HG02943 (cell line): ENCODE measurements around the gene SPINK7.
A peak's percentile ranks its signal among the peaks of the same experiment; 100 is the strongest.
"Not testable (repeated sequence)": the region's sequence is repeated elsewhere in the genome, so short reads cannot be mapped to it uniquely, and the experiment has no call there.

Experiments
- ATAC-seq: cut with Tn5 transposase; IDR thresholded peaks from one replicate; pipeline ENCODE4 v1.9.1; 2021; ENCODE audit warnings: mild to moderate bottlenecking, low read depth, moderate library complexity; ENCODE audit not compliant: unreplicated experiment

SPINK7 gene

DNA sequence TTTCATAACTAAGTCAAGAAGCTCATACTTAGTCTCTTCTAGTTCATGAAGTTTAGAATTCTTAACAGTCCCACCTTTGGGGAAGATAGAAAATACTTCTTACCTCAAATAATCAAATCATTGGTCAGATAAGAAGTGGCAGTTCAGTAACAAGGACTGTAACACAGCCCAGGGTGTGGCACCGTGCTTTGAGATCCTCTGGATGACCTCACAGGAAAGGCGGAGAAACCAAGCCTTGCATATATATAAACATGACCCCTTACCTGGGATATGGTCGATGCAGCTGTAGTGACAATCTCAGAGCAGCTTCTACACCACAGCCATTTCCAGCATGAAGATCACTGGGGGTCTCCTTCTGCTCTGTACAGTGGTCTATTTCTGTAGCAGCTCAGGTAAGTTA is at the start of gene SPINK7:
SPINK7 (plus strand) TSS at position 271 of the 400 bp plus-strand sequence; CDS start at position 332, 61 bp downstream.
- ATAC-seq: no peak

DNA sequence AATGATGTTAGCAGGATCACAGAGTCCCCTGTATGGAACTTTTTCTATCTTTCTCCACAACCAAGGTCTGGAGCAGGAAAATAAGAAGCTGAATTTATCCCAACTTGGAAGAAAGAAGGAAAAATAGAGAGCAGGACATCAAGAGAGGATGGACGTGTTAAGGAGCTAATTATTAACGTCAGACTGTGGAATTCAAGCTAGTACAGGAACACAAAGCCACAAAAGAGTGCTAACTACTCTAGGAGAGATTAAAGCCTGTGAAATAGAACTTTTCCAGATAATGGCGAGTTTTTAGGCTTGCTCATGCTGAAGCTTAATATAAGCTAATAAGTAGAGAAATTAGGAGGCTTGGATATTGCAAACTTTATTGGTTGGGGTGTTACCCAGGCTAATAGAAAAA is 44.3 kb upstream of the SPINK7 start:
- ATAC-seq: no peak

- ATAC-seq: no peak
Observed at GRCh38 chr5:148268566-148268965, 43.7 kb upstream of the SPINK7 start, which contains the start of gene SPINK13. Gene SPINK13 (plus strand): TSS chr5:148268794. CDS start chr5:148270073, 1,279 bp downstream.

DNA sequence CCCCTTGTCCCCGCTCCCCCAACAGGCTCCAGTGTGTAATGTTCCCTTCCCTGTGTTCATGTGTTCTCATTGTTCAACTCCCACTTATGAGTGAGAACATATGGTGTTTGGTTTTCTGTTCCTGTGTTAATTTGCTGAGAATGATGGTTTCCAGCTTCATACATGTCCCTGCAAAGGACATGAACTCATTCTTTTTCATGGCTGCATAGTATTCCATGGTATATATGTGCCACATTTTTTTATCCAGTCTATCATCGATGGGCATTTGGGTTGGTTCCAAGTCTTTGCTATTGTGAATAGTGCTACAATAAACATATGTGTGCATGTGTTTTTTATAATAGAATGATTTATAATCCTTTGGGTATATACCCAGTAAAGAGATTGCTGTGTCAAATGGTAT is 37.1 kb upstream of the SPINK7 start:
- not testable (repeated sequence) for ATAC-seq

GRCh38 chr5:148280893-148281292 is 31.3 kb upstream of the SPINK7 start:
- not testable (repeated sequence) for ATAC-seq

- ATAC-seq: not testable (repeated sequence)
Observed at GRCh38 chr5:148281336-148281735, 30.9 kb upstream of the SPINK7 start.

GRCh38 chr5:148290271-148291195 is 21.7 kb upstream of the SPINK7 start:
- no peak for ATAC-seq

DNA sequence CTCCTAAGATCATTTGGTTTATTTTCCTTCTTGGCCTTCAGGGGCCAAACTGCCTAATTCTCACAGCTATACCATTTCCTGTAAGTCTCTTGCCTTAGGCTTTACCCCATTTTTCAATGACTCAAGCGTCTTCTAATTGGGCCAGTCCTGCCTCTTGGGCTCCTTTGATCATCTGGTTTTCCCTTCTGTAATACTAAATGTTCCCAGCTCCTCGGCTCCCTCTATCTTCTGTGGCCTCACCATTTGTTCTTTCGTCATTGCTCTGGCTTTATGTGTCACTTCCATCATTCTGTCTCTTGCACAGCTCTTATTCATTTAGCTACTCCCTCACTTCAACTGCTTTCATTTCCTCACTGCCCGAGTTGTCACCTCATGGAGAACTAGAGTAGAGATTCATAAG is 14.5 kb upstream of the SPINK7 start:
- ATAC-seq: no peak

GRCh38 chr5:148306446-148306845 is 5.8 kb upstream of the SPINK7 start:
- ATAC-seq: no peak

GRCh38 chr5:148309019-148309418 is 3.2 kb upstream of the SPINK7 start:
- no peak for ATAC-seq

GRCh38 chr5:148309746-148310145 is 2.5 kb upstream of the SPINK7 start:
- no peak for ATAC-seq

DNA sequence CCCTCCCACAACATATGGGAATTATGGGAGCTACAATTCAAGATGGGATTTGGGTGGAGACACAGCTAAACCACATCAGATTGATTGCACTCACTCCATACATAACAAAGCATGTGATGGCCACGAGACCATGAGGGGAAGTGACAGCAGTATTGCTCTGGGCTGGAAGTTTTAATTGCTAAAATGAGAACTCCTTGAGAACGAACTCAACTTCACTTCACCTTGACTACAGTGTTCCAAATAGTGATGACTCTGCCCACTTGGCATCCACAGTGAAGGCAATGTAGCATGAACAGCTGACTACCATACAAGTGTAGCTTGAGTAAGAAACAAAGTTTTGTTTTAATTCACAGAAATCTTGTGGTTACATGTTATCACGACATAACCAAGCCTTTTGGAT is 739 bp upstream of the SPINK7 start:
- ATAC-seq: no peak

GRCh38 chr5:148314187-148314586 is 2.0 kb downstream of the SPINK7 start:
- no peak for ATAC-seq

- ATAC-seq: no peak
Observed at GRCh38 chr5:148314731-148315130, 2.5 kb downstream of the SPINK7 start.

DNA sequence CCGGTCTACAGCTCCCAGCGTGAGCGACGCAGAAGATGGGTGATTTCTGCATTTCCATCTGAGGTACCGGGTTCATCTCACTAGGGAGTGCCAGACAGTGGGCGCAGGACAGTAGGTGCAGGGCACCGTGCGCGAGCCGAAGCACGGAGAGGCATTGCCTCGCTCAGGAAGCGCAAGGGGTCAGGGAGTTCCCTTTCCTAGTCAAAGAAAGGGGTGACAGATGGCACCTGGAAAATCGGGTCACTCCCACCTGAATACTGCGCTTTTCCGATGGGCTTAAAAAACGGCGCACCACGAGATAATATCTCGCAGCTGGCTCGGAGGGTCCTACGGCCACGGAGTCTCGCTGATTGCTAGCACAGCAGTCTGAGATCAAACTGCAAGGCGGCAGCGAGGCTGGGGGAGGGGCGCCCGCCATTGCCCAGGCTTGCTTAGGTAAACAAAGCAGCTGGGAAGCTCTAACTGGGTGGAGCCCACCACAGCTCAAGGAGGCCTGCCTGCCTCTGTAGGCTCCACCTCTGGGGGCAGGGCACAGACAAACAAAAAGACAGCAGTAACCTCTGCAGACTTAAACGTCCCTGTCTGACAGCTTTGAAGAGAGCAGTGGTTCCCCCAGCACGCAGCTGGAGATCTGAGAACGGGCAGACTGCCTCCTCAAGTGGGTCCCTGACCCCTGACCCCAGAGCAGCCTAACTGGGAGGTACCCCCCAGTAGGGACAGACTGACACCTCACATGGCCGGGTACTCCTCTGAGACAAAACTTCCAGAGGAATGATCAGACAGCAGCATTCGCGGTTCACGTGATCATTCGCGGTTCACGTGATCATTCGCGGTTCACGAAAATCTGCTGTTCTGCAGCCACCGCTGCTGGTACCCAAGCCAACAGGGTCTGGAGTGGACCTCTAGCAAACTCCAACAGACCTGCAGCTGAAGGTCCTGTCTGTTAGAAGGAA is 8.1 kb downstream of the SPINK7 start:
- not testable (repeated sequence) for ATAC-seq

DNA sequence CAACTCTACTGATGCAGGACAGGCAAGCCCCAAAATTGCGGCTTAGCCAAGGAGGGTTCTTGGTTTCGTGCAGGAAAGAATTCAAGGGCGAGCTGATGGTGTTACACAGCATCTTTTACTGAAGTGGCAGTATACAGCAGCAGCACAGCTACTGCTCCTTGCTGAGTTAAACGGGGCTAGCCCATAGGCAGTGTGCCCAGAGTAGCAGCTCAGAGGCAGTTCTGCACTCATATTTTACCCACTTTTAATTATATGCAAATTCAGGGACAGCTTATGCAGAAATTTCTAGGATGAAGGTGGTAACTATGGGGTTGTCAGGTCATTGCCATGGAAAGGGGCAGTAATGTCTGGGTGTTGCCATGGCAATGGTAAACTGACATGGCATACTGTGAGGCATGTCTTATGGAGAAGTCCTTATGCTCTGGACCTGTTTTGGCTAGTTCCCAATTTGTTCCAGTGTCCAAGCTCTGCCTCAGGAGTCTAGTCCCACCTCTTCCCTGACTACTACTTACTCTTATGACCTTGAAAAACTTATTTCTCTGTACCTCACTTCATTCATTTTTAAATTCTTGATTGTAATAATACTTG is 21.1 kb downstream of the SPINK7 start:
- no peak for ATAC-seq

GRCh38 chr5:148335259-148335658 is 23.0 kb downstream of the SPINK7 start, which contains the start of gene SPINK9:
Gene SPINK9 (plus strand): TSS chr5:148335559. CDS start chr5:148335614, 55 bp downstream.
- ATAC-seq: no peak

GRCh38 chr5:148336704-148337435 is 24.6 kb downstream of the SPINK7 start:
- ATAC-seq: peak; percentile 64

GRCh38 chr5:148342371-148343045 is 30.3 kb downstream of the SPINK7 start:
- ATAC-seq: no peak
